ENCODE results near the gene CDH4. TPM values are rescaled to one million over a fixed set of nuclear protein-coding genes. Genes with fewer than 3 reads are reported as not detected.
A peak's percentile ranks its signal among the peaks of the same experiment; 100 is the strongest.

Gene CDH4
- total and polyA plus RNA-seq, 11 donors: 0.04 to 0.54 (median 0.08) TPM; not detected in 1

DNA sequence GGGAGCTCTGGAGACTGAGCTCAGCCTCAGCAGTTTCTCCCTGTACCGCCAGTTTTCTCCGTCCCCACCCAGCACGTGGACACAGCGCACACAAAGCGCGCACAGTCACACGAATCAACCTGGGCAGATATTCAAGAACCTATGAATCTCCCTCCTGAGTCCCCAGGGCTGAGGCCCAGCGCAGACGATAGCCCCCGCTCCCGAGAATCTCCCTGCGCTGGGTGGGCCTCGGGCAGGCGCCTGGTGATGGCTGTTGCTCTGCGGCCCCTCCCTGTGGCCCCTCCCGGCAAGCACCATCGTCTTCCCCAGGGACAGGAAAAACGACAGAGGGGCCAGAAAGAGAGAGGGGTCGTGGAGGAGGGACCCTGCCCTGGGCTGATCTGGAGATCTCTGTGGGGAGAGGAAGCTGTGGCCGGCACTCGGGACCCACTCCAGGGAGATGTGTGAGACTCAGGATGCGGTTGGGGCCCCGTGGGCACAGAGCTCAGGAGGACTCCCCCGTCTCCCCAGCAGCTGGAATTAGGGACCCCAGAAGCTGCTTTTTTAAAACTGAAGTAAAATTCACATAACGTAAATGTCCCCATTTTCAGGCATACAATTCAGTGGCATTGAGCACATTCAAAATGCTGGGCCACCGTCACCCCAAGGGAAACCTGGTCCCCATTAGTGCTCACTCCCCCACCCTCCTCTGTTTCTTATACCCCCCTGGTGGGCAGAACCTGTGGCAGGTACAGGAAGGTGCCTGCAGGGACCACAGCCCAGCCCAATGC lies 482.9 kb downstream of the CDH4 start:
- no peak for ATAC-seq
- Histone ChIP-seq H3K4me3 (no peak overlapping the region), H3K27ac (no peak overlapping the region), H3K36me3 (no peaks in the 10 kb centered on the region), H3K4me1 (no peaks in the 10 kb centered on the region), H3K9me3 (no peaks in the 10 kb centered on the region), H3K27me3 (peaks cover 0 to 42% (median 5%) of the 10 kb centered on the region in 9 donors)
- peak in 2 of 5 donors; percentile 16 to 40 for DNase-seq
- no peak for TF ChIP-seq CTCF (IDR thresholded peaks at IDR 0.05)
- no peak for TF ChIP-seq POLR2A (IDR thresholded peaks at IDR 0.05)
- intact Hi-C loops (cut with DNase I): no loop called here
- WGBS, 4 donors: 62 to 73% (median 66%) methylated on average over 24 to 26 of the region's 26 CpGs

DNA sequence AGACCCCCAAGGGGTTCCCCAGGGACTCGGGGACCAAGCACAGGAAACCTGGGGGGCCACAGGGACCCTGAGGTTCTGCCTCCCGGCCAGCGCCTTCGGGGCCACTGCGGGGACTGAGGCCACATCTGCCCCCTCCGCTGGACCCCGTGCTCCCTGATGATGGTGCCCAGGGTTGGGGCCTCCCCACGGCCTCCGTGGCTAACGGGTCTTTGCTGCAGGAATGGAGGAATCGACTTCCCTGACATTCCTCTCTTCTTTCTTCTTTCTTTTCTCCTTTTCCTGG lies 483.4 kb downstream of the CDH4 start:
- DNase-seq (peak in 2 of 5 donors; percentile 9 to 29), ATAC-seq (no peak)
- H3K27me3 ChIP-seq: peaks cover 0 to 42% (median 5%) of the 10 kb centered on the region in 9 donors
- H3K4me3 ChIP-seq: no peak overlapping the region
- no peaks in the 10 kb centered on the region for H3K4me1 ChIP-seq
- TF ChIP-seq CTCF (IDR thresholded peaks at IDR 0.05) (no peak), POLR2A (IDR thresholded peaks at IDR 0.05) (no peak)
- 78 to 86% (median 80%) methylated on average over 10 to 11 of the region's 11 CpGs for WGBS, 4 donors
- no peaks in the 10 kb centered on the region for H3K36me3 ChIP-seq
- no peaks in the 10 kb centered on the region for H3K9me3 ChIP-seq
- no peak overlapping the region for H3K27ac ChIP-seq
- intact Hi-C loops (cut with DNase I): no loop called here

- H3K27ac ChIP-seq: no peak overlapping the region
- H3K4me1 ChIP-seq: no peaks in the 10 kb centered on the region
- no peaks in the 10 kb centered on the region for H3K9me3 ChIP-seq
- 36 to 43% (median 39%) methylated on average over 9 to 10 of the region's 10 CpGs for WGBS, 4 donors
- H3K4me3 ChIP-seq: no peak overlapping the region
- no peak for ATAC-seq
- H3K36me3 ChIP-seq: no peaks in the 10 kb centered on the region
- DNase-seq: peak in 2 of 5 donors; percentile 9 to 35
- intact Hi-C loops (cut with DNase I): no loop called here
- peaks cover 0 to 42% (median 5%) of the 10 kb centered on the region in 9 donors for H3K27me3 ChIP-seq
- TF ChIP-seq POLR2A (IDR thresholded peaks at IDR 0.05): no peak
- no peak for TF ChIP-seq CTCF (IDR thresholded peaks at IDR 0.05)
Observed at GRCh38 chr20:61736001-61736635, 484.1 kb downstream of the CDH4 start.

DNA sequence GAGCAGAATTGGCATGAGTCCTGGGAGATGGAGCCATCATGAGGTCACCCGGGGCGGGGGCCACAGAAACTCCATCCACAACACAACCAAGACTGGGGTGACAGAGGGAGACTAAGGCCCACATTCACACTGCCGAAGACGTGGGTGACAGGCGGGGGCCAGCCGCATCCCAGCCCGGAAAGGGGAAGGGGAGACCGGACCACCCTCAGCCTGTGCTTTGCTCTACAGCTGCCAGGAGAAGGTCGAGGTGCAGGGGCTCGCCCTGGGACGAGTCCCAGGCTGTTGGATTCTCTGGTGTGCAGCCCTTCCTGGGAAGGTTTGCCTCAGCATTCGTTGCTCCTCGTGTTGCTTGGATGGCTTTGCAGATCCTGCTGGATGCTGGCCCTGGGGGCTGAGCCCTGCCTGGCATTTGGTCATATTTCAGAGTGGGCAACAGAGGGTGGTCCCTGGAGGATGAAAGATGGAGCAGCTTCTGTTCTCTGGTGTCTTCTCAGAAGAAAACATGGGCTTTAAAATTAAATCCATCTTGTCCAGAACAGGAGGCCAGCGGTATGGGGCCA lies 484.8 kb downstream of the CDH4 start:
- Histone ChIP-seq H3K27ac (no peak overlapping the region), H3K4me1 (no peaks in the 10 kb centered on the region), H3K27me3 (peaks cover 0 to 39% (median 5%) of the 10 kb centered on the region in 9 donors), H3K9me3 (no peaks in the 10 kb centered on the region), H3K36me3 (no peaks in the 10 kb centered on the region), H3K4me3 (no peak overlapping the region)
- TF ChIP-seq CTCF (IDR thresholded peaks at IDR 0.05) (no peak), POLR2A (IDR thresholded peaks at IDR 0.05) (no peak)
- DNase-seq (no peak), ATAC-seq (no peak)
- intact Hi-C loops (cut with DNase I): no loop called here
- 66 to 79% (median 78%) methylated on average over 10 to 14 of the region's 14 CpGs for WGBS, 4 donors
